ENCODE data around the gene HID1. TPM values are rescaled to one million over a fixed set of nuclear protein-coding genes. Genes with fewer than 3 reads are reported as not detected.

HID1 gene
- total and polyA plus RNA-seq, 9 of the 15 experiments (the other 6 are each of a cell fraction or from before 2014, with no cell fraction given), result 0.14 to 2.1 (median 0.54) TPM; not detected in 2

DNA sequence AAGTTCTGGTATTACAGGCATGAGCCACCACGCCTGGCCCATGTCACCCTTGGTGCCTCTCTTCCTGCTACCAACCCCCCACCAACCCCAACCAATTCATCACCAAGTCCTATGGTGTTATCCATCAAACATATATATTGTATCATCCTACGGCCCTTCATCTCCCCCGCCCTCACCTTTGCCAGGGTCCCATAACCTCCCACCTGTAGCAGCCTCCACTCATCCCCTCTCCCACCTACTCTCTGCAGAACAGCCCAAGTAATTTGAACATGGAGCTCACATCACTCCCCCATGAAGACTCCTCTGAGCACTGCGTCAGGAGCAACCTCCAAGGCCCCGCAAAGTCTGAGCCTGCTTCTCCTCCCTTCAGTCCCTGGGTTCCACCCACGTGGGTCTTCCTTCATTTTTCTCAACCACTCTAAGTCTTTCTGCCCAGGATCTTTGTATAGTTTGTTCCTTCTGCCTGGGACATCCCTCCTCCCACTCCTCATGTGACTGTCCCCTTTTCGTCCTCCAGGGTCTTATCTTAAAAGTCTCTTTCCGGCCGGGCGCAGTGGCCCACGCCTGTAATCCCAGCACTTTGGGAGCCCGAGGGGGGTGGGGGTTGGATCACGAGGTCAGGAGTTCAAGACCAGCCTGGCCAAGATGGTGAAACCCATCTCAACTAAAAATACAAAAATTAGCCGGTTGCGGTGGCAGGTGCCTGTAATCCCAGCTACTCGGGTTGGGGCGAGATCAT, 7.0 kb upstream of the HID1 start (continued):
- TF ChIP-seq GABPB1 (CRISPR knock-in tag; IDR thresholded peaks at IDR 0.05) (0 out of 2 replicates have a peak, but pooled peaks have one; percentile 10), ZNF253 (CRISPR knock-in tag; conservative IDR thresholded peaks at IDR 0.05) (no peak), CREM (IDR thresholded peaks at IDR 0.05; ENCODE audit: low read depth) (no peak), JUNB (CRISPR knock-in tag; conservative IDR thresholded peaks at IDR 0.05) (no peak), CSDE1 (IDR thresholded peaks at IDR 0.05) (no peak), PHB (CRISPR knock-in tag; IDR thresholded peaks at IDR 0.05) (no peak), NCOA2 (IDR thresholded peaks at IDR 0.05; ENCODE audit: partially characterized antibody in 2 of 2) (no peak), CXXC5 (CRISPR knock-in tag; IDR thresholded peaks at IDR 0.05) (peak; percentile 77), ZSCAN32 (CRISPR knock-in tag; IDR thresholded peaks at IDR 0.05) (no peak), NR4A1 (CRISPR knock-in tag; IDR thresholded peaks at IDR 0.05) (no peak), NR4A1 (tag; IDR thresholded peaks at IDR 0.05) (no peak), PRPF4 (IDR thresholded peaks at IDR 0.05; ENCODE audit: insufficient read depth, low read depth, low read length, poor library complexity, severe bottlenecking) (no peak), ID3 (CRISPR knock-in tag; IDR thresholded peaks at IDR 0.05) (no peak), ID3 (tag; IDR thresholded peaks at IDR 0.05) (0 out of 2 replicates have a peak, but pooled peaks have one; percentile 31), ZNF696 (CRISPR knock-in tag; conservative IDR thresholded peaks at IDR 0.05) (no peak), RNF2 (IDR thresholded peaks at IDR 0.05) (peak; percentile 27; the same call in 1 of the 2 replicates), POLR2AphosphoS2 (IDR thresholded peaks at IDR 0.05; ENCODE audit: low read length) (no peak), ZNF121 (CRISPR knock-in tag; conservative IDR thresholded peaks at IDR 0.05) (no peak), SMARCA4 (IDR thresholded peaks at IDR 0.05) (peak; percentile 57; the same call in 1 of the 2 replicates), ZKSCAN1 (IDR thresholded peaks at IDR 0.05; ENCODE audit: low read depth, low read length) (no peak), POLR2G (IDR thresholded peaks at IDR 0.05; ENCODE audit: low read depth, low read length) (no peak)
- TF ChIP-seq, protein P1, sequence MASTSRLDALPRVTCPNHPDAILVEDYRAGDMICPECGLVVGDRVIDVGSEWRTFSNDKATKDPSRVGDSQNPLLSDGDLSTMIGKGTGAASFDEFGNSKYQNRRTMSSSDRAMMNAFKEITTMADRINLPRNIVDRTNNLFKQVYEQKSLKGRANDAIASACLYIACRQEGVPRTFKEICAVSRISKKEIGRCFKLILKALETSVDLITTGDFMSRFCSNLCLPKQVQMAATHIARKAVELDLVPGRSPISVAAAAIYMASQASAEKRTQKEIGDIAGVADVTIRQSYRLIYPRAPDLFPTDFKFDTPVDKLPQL (IDR thresholded peaks at IDR 0.05; ENCODE audit: extremely low read depth, insufficient read length), result no peak
- TF ChIP-seq, protein P2, sequence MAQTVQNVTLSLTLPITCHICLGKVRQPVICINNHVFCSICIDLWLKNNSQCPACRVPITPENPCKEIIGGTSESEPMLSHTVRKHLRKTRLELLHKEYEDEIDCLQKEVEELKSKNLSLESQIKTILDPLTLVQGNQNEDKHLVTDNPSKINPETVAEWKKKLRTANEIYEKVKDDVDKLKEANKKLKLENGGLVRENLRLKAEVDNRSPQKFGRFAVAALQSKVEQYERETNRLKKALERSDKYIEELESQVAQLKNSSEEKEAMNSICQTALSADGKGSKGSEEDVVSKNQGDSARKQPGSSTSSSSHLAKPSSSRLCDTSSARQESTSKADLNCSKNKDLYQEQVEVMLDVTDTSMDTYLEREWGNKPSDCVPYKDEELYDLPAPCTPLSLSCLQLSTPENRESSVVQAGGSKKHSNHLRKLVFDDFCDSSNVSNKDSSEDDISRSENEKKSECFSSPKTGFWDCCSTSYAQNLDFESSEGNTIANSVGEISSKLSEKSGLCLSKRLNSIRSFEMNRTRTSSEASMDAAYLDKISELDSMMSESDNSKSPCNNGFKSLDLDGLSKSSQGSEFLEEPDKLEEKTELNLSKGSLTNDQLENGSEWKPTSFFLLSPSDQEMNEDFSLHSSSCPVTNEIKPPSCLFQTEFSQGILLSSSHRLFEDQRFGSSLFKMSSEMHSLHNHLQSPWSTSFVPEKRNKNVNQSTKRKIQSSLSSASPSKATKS (CRISPR knock-in tag; IDR thresholded peaks at IDR 0.05), result no peak
- TF ChIP-seq, protein P3, sequence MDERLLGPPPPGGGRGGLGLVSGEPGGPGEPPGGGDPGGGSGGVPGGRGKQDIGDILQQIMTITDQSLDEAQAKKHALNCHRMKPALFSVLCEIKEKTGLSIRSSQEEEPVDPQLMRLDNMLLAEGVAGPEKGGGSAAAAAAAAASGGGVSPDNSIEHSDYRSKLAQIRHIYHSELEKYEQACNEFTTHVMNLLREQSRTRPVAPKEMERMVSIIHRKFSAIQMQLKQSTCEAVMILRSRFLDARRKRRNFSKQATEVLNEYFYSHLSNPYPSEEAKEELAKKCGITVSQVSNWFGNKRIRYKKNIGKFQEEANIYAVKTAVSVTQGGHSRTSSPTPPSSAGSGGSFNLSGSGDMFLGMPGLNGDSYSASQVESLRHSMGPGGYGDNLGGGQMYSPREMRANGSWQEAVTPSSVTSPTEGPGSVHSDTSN (CRISPR knock-in tag; IDR thresholded peaks at IDR 0.05; ENCODE audit: low read depth), result no peak
- TF ChIP-seq, protein P3 (tag; conservative IDR thresholded peaks at IDR 0.05; ENCODE audit: low read depth), result no peak
